Measurements from ENCODE around the gene TMTC1.

The TMTC1 gene

GRCh38 chr12:29732191-29732590 lies 51.6 kb downstream of the TMTC1 start:
- H3K4me3 ChIP-seq (ENCODE audit: low read depth, low read length): no peak overlapping the region
- TF ChIP-seq CTCF (IDR thresholded peaks at IDR 0.05; ENCODE audit: low read depth, low read length): no peak
- peak; percentile 35 for DNase-seq (ENCODE audit: low read depth, low spot score)
- in situ Hi-C loops (cut with HindIII; ENCODE audit: low sequenced_read_pairs): no loop called here

- in situ Hi-C loops (cut with HindIII; ENCODE audit: low sequenced_read_pairs): no loop called here
- no peak for DNase-seq (ENCODE audit: low read depth, low spot score)
- no peak overlapping the region for H3K4me3 ChIP-seq (ENCODE audit: low read depth, low read length)
- no peak for TF ChIP-seq CTCF (IDR thresholded peaks at IDR 0.05; ENCODE audit: low read depth, low read length)
These were observed 52.2 kb downstream of the TMTC1 start for GRCh38 chr12:29731591-29731990.

DNA sequence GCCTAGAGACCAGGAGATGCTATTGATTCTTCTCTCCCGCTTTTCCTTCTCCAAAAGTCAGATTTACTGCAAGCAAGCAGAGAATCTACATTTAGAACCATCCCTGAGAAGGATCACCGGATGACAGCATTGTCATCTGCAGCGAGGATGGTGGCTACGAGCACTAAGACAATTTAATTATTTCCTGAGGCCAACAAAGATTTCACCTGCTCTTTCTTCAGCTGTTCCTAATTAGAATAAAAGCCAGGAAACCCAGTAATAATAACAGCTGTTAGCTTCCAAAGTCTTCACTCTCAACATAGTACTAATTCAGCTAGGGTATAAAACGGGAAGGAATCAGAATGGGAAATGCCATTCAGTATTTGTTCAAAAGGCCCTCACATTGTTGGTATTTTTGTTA lies 53.3 kb downstream of the TMTC1 start:
- in situ Hi-C loops (cut with HindIII; ENCODE audit: low sequenced_read_pairs): no loop called here
- no peak for DNase-seq (ENCODE audit: low read depth, low spot score)
- no peak overlapping the region for H3K4me3 ChIP-seq (ENCODE audit: low read depth, low read length)
- no peak for TF ChIP-seq CTCF (IDR thresholded peaks at IDR 0.05; ENCODE audit: low read depth, low read length)

DNA sequence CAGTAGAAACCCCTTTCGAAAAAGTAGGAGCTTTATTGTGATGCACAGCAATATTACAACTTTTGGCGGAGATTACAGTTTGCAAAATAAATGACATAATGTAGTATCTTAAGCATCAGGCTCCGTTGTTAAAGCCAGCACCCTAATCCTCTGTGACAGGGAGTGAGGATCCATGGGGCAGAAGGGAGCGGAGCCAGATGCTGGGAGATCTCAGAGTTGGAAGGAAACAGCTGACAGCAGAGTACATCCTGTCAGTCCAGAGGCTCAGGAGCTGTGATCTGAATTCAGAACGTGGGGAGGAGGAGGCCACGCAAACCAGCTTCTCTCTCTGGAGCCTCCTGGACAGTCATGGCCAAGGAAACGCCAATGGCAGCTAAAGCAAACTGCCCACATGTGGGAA lies 55.7 kb downstream of the TMTC1 start:
- no peak for DNase-seq (ENCODE audit: low read depth, low spot score)
- no peak for TF ChIP-seq CTCF (IDR thresholded peaks at IDR 0.05; ENCODE audit: low read depth, low read length)
- in situ Hi-C loops (cut with HindIII; ENCODE audit: low sequenced_read_pairs): no loop called here
- no peak overlapping the region for H3K4me3 ChIP-seq (ENCODE audit: low read depth, low read length)

- in situ Hi-C loops (cut with HindIII; ENCODE audit: low sequenced_read_pairs): no loop called here
- H3K4me3 ChIP-seq (ENCODE audit: low read depth, low read length): no peak overlapping the region
- no peak for DNase-seq (ENCODE audit: low read depth, low spot score)
These were observed 56.9 kb downstream of the TMTC1 start for GRCh38 chr12:29726741-29727348.

DNA sequence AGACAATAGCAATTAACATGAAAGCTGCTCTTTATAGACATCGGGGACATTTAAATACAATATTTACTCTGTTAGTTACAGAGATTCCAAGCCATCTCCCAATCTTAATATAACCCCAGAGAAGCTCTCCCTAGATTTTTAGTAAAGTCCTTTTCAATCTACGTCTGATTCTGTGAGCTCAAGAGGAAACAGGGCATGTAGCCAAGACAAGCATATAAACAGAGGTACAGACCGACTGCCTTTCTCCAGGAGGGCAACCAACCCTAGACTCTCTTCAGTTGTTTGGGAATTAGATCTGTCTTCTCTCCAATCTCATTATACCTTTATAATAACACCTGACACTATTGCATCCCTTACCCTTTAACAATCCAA lies 57.4 kb downstream of the TMTC1 start:
- in situ Hi-C loops (cut with HindIII; ENCODE audit: low sequenced_read_pairs): no loop called here
- no peak for TF ChIP-seq CTCF (IDR thresholded peaks at IDR 0.05; ENCODE audit: low read depth, low read length)
- DNase-seq (ENCODE audit: low read depth, low spot score): peak; percentile 77
- no peak overlapping the region for H3K4me3 ChIP-seq (ENCODE audit: low read depth, low read length)

More at GRCh38 chr12:29726741-29727348, 56.9 kb downstream of the TMTC1 start:
- TF ChIP-seq CTCF (IDR thresholded peaks at IDR 0.05; ENCODE audit: low read depth, low read length): no peak
